ENCODE results near the gene SCIN. TPM values are rescaled to one million over a fixed set of nuclear protein-coding genes. Genes with fewer than 3 reads are reported as not detected.
A peak's percentile ranks its signal among the peaks of the same experiment; 100 is the strongest.
"Not testable (repeated sequence)": the region's sequence is repeated elsewhere in the genome, so short reads cannot be mapped to it uniquely, and the experiment has no call there.

The SCIN gene
- polyA plus RNA-seq, 1 donor: 4.3 TPM

DNA sequence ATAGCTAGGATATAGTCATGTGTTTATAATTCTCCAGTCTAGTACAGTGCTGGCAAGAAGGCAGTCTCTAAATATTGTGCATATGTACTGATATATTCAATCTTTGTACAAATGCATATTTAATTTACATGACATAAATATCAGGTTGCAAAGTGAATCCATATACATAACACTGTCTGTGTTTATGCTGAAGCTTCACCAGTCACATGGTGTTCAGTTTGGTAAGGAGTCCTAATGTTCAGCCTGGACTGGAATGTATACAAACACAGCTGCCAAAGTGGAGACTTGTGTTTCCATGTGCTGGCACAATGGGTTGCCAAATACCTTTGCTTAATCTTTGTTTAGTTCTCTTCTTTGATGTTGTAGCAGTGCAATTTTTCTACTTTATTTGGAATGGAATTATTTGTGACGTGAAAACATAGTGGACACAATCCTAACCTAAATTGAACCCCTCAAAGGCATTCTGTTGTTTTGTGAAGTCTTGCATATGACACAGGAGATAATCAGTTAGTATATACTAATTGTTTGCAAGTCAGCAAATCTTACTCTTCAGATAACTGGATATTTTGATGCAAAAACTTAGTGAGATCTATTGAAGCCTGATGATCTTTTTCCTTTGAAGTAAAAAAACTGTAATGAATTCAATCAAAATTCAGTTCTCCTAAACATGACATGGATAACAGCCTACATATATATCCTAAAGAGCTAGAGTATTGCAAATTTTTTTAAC is 99.6 kb downstream of the SCIN start:
- H3K36me3 ChIP-seq (ENCODE audit: control insufficient read depth, insufficient read depth, low read length): no peaks in the 10 kb centered on the region
- H3K27me3 ChIP-seq (ENCODE audit: control insufficient read depth, insufficient read depth, low read length): no peaks in the 10 kb centered on the region
- H3K4me3 ChIP-seq (ENCODE audit: low read length): no peak overlapping the region
- WGBS (ENCODE audit: insufficient coverage, low lambda C conversion rate): 100% methylated on average over 1 of the region's 1 CpG
- DNase-seq: peak in 1 of 2 donors; percentile 38
- H3K4me1 ChIP-seq (ENCODE audit: control insufficient read depth, insufficient read depth, low read length): no peaks in the 10 kb centered on the region
- no peak overlapping the region for H3K27ac ChIP-seq (ENCODE audit: low read length)
- no peaks in the 10 kb centered on the region for H3K9me3 ChIP-seq (ENCODE audit: control insufficient read depth, low read depth, low read length)

DNA sequence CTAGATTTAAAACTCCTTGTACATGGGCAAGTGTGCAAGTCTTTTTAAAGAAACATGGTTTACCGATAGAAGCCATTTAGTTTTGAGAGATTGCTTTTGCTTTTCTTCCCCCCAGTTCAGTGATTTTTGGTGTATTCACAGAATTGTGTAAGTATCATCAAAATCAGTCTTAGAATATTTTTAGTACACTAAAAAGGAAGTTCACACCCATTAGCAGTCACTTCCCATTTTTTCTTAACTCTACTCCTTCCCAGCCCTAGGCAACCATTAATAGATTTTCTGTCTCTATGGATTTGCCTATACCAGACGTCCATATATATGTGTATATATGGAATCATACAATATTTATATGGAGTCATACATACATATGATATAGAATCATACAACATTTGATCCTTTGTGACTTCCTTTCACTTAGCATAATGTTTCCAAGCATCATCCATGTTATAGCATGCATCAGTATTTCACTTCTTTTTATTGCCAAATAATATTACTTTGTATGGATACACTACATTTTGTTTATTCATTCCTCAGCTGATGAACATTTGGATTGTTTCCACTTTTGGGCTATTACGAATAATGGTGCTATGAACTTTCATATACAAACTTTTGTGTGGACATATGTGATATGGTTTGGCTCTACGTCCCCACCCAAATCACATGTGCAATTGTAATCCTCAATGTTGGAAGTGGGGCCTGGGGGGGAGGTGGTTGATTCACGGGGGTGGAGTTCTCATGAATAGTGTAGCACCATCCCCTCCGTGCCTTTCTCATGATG is 100.4 kb downstream of the SCIN start:
- H3K27me3 ChIP-seq (ENCODE audit: control insufficient read depth, insufficient read depth, low read length): no peaks in the 10 kb centered on the region
- H3K4me1 ChIP-seq (ENCODE audit: control insufficient read depth, insufficient read depth, low read length): no peaks in the 10 kb centered on the region
- DNase-seq: no peak
- no peak overlapping the region for H3K4me3 ChIP-seq (ENCODE audit: low read length)
- no peaks in the 10 kb centered on the region for H3K36me3 ChIP-seq (ENCODE audit: control insufficient read depth, insufficient read depth, low read length)
- 83% methylated on average over 1 of the region's 6 CpGs for WGBS (ENCODE audit: insufficient coverage, low lambda C conversion rate)
- no peaks in the 10 kb centered on the region for H3K9me3 ChIP-seq (ENCODE audit: control insufficient read depth, low read depth, low read length)
- H3K27ac ChIP-seq (ENCODE audit: low read length): no peak overlapping the region

DNA sequence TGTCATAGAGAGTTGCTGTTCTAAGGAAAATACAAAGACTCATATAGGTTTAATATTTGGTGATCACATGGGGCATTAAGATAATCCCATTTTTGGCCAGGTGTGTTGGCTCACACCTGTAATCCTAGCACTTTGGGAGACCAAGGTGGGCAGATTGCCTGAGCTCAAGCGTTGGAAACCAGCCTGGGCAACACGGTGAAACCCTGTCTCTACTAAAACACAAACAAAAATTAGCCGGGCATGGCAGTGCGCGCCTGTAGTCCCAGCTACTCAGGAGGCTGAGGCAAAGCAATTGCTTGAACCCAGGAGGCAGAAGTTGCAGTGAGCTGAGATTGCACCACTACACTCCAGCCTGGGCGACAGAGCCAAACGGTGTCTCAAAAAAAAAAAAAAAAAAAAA is 102.9 kb downstream of the SCIN start:
- not testable (repeated sequence) for H3K4me1 ChIP-seq (ENCODE audit: control insufficient read depth, insufficient read depth, low read length); H3K27me3 ChIP-seq (ENCODE audit: control insufficient read depth, insufficient read depth, low read length); DNase-seq; H3K9me3 ChIP-seq (ENCODE audit: control insufficient read depth, low read depth, low read length); H3K27ac ChIP-seq (ENCODE audit: low read length); H3K4me3 ChIP-seq (ENCODE audit: low read length); H3K36me3 ChIP-seq (ENCODE audit: control insufficient read depth, insufficient read depth, low read length)
- no CpG with 5 or more reads among the region's 7 CpGs for WGBS (ENCODE audit: insufficient coverage, low lambda C conversion rate)

DNA sequence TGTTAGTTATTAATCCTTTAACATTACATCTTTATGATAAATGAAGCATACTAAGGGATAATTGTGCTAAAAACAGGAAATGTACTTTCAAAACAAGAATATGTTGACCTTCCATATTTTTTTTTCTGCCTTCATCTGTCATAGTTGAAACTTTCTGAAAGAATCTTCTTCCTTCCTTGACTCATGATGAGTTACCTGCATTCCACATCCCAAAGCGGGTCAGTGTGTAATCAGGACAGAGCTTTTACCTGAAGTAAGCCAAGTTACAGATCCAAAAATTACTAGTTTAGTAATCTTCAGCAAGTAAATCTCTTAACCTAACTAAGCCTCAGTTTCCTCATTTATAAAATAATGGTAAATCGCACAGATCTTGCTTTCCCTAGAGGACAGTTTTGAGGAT is 103.5 kb downstream of the SCIN start:
- H3K36me3 ChIP-seq (ENCODE audit: control insufficient read depth, insufficient read depth, low read length): no peaks in the 10 kb centered on the region
- no peak overlapping the region for H3K27ac ChIP-seq (ENCODE audit: low read length)
- H3K4me1 ChIP-seq (ENCODE audit: control insufficient read depth, insufficient read depth, low read length): no peaks in the 10 kb centered on the region
- 90% methylated on average over 2 of the region's 2 CpGs for WGBS (ENCODE audit: insufficient coverage, low lambda C conversion rate)
- H3K9me3 ChIP-seq (ENCODE audit: control insufficient read depth, low read depth, low read length): no peaks in the 10 kb centered on the region
- no peak for DNase-seq
- H3K4me3 ChIP-seq (ENCODE audit: low read length): no peak overlapping the region
- H3K27me3 ChIP-seq (ENCODE audit: control insufficient read depth, insufficient read depth, low read length): no peaks in the 10 kb centered on the region

DNA sequence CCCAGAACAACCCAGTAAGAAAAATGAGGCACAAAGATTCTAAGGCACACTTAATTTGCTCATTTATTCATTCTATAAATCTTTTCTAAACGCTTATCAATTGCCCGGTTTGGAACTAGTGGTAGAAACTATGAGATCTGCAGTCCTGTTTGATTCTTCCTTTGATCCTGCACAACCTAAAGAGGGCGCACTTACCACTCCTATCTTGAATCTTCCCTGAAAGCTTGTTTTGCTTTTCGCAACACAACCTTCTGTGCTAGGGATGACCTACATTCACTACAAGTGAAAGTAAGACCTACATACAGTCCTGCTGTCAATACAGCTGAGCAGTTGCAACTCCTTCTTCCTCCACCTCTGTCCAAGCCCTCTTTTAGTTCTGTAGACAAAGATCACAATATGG is 104.3 kb downstream of the SCIN start:
- no peaks in the 10 kb centered on the region for H3K4me1 ChIP-seq (ENCODE audit: control insufficient read depth, insufficient read depth, low read length)
- WGBS (ENCODE audit: insufficient coverage, low lambda C conversion rate): no CpG with 5 or more reads among the region's 4 CpGs
- no peaks in the 10 kb centered on the region for H3K36me3 ChIP-seq (ENCODE audit: control insufficient read depth, insufficient read depth, low read length)
- peak in 1 of 2 donors; percentile 45 for DNase-seq
- no peaks in the 10 kb centered on the region for H3K27me3 ChIP-seq (ENCODE audit: control insufficient read depth, insufficient read depth, low read length)
- H3K27ac ChIP-seq (ENCODE audit: low read length): no peak overlapping the region
- no peak overlapping the region for H3K4me3 ChIP-seq (ENCODE audit: low read length)
- H3K9me3 ChIP-seq (ENCODE audit: control insufficient read depth, low read depth, low read length): no peaks in the 10 kb centered on the region

DNA sequence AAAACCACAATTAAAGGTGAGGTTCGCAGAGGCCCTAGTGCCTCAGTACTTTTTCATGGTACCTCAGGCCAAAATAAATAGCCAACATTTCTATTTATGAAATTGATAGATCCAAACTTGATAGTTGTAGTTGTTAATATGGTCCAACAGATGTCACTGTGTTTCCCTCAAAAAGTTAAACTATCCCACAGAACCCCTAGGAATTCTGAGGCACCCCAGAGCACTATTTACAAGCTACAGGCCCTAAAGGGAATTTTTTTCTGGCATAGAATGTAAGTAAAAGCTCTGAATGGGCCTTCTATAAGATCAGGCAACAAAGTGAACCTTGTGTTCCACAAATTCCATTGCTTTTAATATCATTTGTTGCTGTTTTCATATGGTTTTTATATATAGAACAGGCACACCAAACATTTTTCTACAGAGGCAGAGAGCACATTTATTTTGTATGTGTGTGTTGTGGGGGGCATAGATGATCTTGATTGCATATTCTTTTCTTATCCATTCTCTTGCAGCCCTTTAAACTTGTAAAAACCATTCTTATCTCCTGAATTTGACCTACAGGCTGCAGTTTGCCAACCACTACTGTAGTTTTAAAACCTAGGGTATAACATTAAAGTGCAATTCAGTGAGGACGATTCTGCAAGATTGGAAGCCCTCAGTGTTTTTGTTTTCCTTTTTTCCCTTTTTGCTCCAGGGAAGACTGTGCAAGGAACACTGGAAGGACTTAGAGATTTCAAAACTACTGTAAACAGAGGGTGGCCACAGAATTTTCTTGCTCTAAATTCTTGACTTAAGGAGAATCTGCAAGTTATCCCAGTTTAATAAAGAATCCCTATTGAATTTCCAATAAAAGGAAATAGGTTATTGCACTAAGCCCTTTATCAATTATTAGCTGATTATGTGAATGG is 113.4 kb downstream of the SCIN start:
- Histone ChIP-seq H3K4me1 (ENCODE audit: control insufficient read depth, insufficient read depth, low read length) (peaks cover 4% of the 10 kb centered on the region), H3K27ac (ENCODE audit: low read length) (no peak overlapping the region), H3K36me3 (ENCODE audit: control insufficient read depth, insufficient read depth, low read length) (no peaks in the 10 kb centered on the region), H3K4me3 (ENCODE audit: low read length) (no peak overlapping the region), H3K9me3 (ENCODE audit: control insufficient read depth, low read depth, low read length) (peaks cover 3% of the 10 kb centered on the region), H3K27me3 (ENCODE audit: control insufficient read depth, insufficient read depth, low read length) (no peaks in the 10 kb centered on the region)
- no peak for DNase-seq
- no CpG with 5 or more reads among the region's 2 CpGs for WGBS (ENCODE audit: insufficient coverage, low lambda C conversion rate)

DNA sequence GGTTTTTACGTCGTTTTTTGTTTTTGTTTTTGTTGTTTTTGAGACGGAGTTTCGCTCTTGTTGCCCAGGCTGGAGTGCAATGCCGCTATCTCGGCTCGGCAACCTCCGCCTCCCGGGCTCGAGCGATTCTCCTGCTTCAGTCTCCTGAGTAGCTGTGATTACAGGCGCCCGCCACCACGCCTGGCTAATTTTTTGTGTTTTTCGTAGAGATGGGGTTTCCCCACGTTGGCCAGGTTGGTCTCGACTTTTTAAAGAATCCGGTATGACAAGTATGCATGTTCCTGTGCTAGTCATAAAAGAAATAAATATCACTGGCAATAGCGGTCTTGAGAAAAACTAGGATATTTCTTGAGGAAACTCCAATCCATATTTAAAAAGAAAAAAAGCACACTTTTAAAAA is 114.2 kb downstream of the SCIN start:
- WGBS (ENCODE audit: insufficient coverage, low lambda C conversion rate): 94% methylated on average over 3 of the region's 19 CpGs
- Histone ChIP-seq H3K36me3 (ENCODE audit: control insufficient read depth, insufficient read depth, low read length) (no peaks in the 10 kb centered on the region), H3K27me3 (ENCODE audit: control insufficient read depth, insufficient read depth, low read length) (no peaks in the 10 kb centered on the region), H3K4me1 (ENCODE audit: control insufficient read depth, insufficient read depth, low read length) (peaks cover 4% of the 10 kb centered on the region), H3K4me3 (ENCODE audit: low read length) (no peak overlapping the region), H3K27ac (ENCODE audit: low read length) (no peak overlapping the region), H3K9me3 (ENCODE audit: control insufficient read depth, low read depth, low read length) (peaks cover 3% of the 10 kb centered on the region)
- DNase-seq: no peak

DNA sequence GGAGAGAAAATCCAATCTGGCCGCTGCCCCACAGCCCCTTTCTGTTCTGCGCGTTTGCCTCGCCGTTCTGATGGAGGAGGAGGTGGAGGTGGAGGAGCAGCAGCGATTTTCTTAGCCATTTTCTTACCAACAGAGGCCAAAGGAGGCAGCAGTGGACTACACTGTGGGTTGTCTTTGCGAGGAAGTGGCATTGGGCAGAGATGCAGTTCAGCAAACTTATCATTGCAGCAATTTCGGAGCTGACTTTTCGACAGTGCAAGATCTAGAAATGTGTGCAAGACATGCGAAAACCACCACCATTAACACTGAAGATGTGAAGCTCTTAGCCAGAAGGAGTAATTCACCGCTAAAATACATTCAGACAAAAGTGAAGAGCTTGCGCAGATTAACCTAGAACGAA is 115.0 kb downstream of the SCIN start:
- DNase-seq: peak in 1 of 2 donors; percentile 35
- Histone ChIP-seq H3K4me1 (ENCODE audit: control insufficient read depth, insufficient read depth, low read length) (peaks cover 4% of the 10 kb centered on the region), H3K27me3 (ENCODE audit: control insufficient read depth, insufficient read depth, low read length) (no peaks in the 10 kb centered on the region), H3K4me3 (ENCODE audit: low read length) (no peak overlapping the region), H3K9me3 (ENCODE audit: control insufficient read depth, low read depth, low read length) (peaks cover 3% of the 10 kb centered on the region), H3K27ac (ENCODE audit: low read length) (no peak overlapping the region), H3K36me3 (ENCODE audit: control insufficient read depth, insufficient read depth, low read length) (no peaks in the 10 kb centered on the region)
- 85% methylated on average over 4 of the region's 13 CpGs for WGBS (ENCODE audit: insufficient coverage, low lambda C conversion rate)

DNA sequence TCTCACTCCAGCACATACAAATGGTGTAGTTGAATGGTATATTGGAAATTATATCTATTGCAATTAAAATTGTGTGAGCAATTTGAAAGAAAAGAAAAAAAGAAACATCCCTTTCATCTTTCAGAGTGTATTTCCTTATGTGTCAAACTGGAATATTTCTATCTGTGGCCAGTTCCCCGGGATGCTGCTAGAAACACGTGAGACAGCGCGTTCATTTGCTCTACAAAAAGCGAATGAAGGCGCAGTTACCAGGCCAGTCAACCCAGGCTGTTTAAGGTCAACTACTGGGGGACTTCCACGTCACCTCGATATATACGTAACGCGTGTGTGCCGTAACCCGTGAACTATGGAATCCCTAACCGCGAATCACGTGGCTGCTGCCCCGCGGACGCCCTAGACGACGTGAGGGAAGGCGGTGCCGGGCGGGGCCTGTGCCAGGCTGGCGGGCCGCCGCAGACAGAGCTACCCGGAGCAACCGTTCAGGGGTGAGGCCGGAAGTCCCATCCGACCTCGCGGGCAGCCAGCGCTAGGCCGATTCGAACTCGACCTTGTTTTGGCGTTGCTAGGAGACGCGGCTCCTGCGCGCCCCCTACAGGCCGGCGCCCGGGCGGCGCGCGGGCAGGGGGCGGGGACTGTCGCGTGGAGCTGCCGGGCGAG is 115.8 kb downstream of the SCIN start:
- Histone ChIP-seq H3K9me3 (ENCODE audit: control insufficient read depth, low read depth, low read length) (peaks cover 3% of the 10 kb centered on the region), H3K36me3 (ENCODE audit: control insufficient read depth, insufficient read depth, low read length) (no peaks in the 10 kb centered on the region), H3K4me1 (ENCODE audit: control insufficient read depth, insufficient read depth, low read length) (peaks cover 1% of the 10 kb centered on the region), H3K27me3 (ENCODE audit: control insufficient read depth, insufficient read depth, low read length) (no peaks in the 10 kb centered on the region), H3K4me3 (ENCODE audit: low read length) (peak overlapping the region; percentile 56), H3K27ac (ENCODE audit: low read length) (peak overlapping the region; percentile 97)
- DNase-seq: peak; percentile 96 to 99
- no CpG with 5 or more reads among the region's 54 CpGs for WGBS (ENCODE audit: insufficient coverage, low lambda C conversion rate)
